HG03103 (cell line): ENCODE measurements around the gene IL20.

Experiments used
- ATAC-seq: cut with Tn5 transposase; IDR thresholded peaks from one replicate; pipeline ENCODE4 v1.9.1; 2021; ENCODE audit warnings: low read depth; ENCODE audit not compliant: unreplicated experiment

IL20 gene

GRCh38 chr1:206918076-206918475, 52.7 kb downstream of the IL20 start:
- ATAC-seq = no peak
